ENCODE data around the gene AP2A2. TPM values are rescaled to one million over a fixed set of nuclear protein-coding genes. Genes with fewer than 3 reads are reported as not detected.
A peak's percentile ranks its signal among the peaks of the same experiment; 100 is the strongest.

The AP2A2 gene
- total and polyA plus RNA-seq, 8 donors = 40.0 to 60.2 (median 50.6) TPM

GRCh38 chr11:1030556-1030955 lies 104.9 kb downstream of the AP2A2 start:
- peaks cover 13 to 19% (median 19%) of the 10 kb centered on the region in 3 donors for H3K4me1 ChIP-seq
- TF ChIP-seq, protein P1, sequence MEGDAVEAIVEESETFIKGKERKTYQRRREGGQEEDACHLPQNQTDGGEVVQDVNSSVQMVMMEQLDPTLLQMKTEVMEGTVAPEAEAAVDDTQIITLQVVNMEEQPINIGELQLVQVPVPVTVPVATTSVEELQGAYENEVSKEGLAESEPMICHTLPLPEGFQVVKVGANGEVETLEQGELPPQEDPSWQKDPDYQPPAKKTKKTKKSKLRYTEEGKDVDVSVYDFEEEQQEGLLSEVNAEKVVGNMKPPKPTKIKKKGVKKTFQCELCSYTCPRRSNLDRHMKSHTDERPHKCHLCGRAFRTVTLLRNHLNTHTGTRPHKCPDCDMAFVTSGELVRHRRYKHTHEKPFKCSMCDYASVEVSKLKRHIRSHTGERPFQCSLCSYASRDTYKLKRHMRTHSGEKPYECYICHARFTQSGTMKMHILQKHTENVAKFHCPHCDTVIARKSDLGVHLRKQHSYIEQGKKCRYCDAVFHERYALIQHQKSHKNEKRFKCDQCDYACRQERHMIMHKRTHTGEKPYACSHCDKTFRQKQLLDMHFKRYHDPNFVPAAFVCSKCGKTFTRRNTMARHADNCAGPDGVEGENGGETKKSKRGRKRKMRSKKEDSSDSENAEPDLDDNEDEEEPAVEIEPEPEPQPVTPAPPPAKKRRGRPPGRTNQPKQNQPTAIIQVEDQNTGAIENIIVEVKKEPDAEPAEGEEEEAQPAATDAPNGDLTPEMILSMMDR (IDR thresholded peaks at IDR 0.05) = no peak
- H3K27me3 ChIP-seq = no peaks in the 10 kb centered on the region
- no peaks in the 10 kb centered on the region for H3K9me3 ChIP-seq
- no peak overlapping the region for H3K4me3 ChIP-seq
- no peak overlapping the region for H3K27ac ChIP-seq
- no peaks in the 10 kb centered on the region for H3K36me3 ChIP-seq
- peak in 1 of 6 donors; percentile 77 for DNase-seq
- no peak for FAIRE-seq
- ATAC-seq = no peak
- WGBS, 2 donors = 68 to 82% methylated on average over 17 to 20 of the region's 20 CpGs
- intact Hi-C loops (cut with DNase I) = no loop called here

GRCh38 chr11:1031121-1031899 lies 105.6 kb downstream of the AP2A2 start:
- Histone ChIP-seq H3K27me3 (no peaks in the 10 kb centered on the region), H3K4me1 (peaks cover 13 to 19% (median 19%) of the 10 kb centered on the region in 3 donors), H3K27ac (no peak overlapping the region), H3K36me3 (no peaks in the 10 kb centered on the region), H3K9me3 (no peaks in the 10 kb centered on the region), H3K4me3 (no peak overlapping the region)
- 82 to 88% methylated on average over 30 of the region's 30 CpGs for WGBS, 2 donors
- TF ChIP-seq, protein P1 (IDR thresholded peaks at IDR 0.05) = no peak
- peak in 1 of 6 donors; percentile 70 for DNase-seq
- intact Hi-C loops (cut with DNase I) = no loop called here
- FAIRE-seq = no peak
- ATAC-seq = no peak

- no peak for ATAC-seq
- Histone ChIP-seq H3K4me3 (no peak overlapping the region), H3K27me3 (no peaks in the 10 kb centered on the region), H3K4me1 (peaks cover 13 to 19% (median 19%) of the 10 kb centered on the region in 3 donors), H3K27ac (no peak overlapping the region), H3K36me3 (no peaks in the 10 kb centered on the region), H3K9me3 (no peaks in the 10 kb centered on the region)
- TF ChIP-seq, protein P1 (IDR thresholded peaks at IDR 0.05) = no peak
- WGBS, 2 donors = 94 to 96% methylated on average over 12 of the region's 12 CpGs
- intact Hi-C loops (cut with DNase I) = no loop called here
- no peak for FAIRE-seq
- no peak for DNase-seq
Measured at GRCh38 chr11:1032310-1032891, 106.7 kb downstream of the AP2A2 start.

GRCh38 chr11:1033016-1033798 lies 107.5 kb downstream of the AP2A2 start:
- Histone ChIP-seq H3K27ac (peak overlapping the region; percentile 24 to 63 (median 35)), H3K9me3 (no peaks in the 10 kb centered on the region), H3K36me3 (no peaks in the 10 kb centered on the region), H3K4me1 (peaks cover 13 to 19% (median 19%) of the 10 kb centered on the region in 3 donors), H3K27me3 (no peaks in the 10 kb centered on the region), H3K4me3 (no peak overlapping the region)
- FAIRE-seq (no peak), DNase-seq (peak in 3 of 6 donors; percentile 47 to 78 (median 66)), ATAC-seq (peak; percentile 22 to 47 (median 25))
- intact Hi-C loops (cut with DNase I) = no loop called here
- TF ChIP-seq, protein P1 (IDR thresholded peaks at IDR 0.05) = no peak
- WGBS, 2 donors = 68 to 71% methylated on average over 31 to 38 of the region's 38 CpGs

Data from pancreas (tissue), 10 donors.